Gastrocnemius medialis (tissue), 4 donors: ENCODE results near the gene NCR3LG1. TPM values are rescaled to one million over a fixed set of nuclear protein-coding genes. Genes with fewer than 3 reads are reported as not detected.

ENCODE experiments used
- ATAC-seq, 2 donors: fragments of 150-250 bp; one replicate each; pipeline ENCODE4 v1.9.1; 2016
- DNase-seq, 2 donors: peaks; one replicate each; pipeline ENCODE4 v3.0.0-alpha.2; 2019
- H3K27ac ChIP-seq, 4 donors: fragments of 200-600 bp; sonication (generic); 1 replicate in 1 of 4; 2 replicates in 3 of 4; pipeline ENCODE4 v1.5.1; 2016 to 2018; ENCODE audit warnings: mild to moderate bottlenecking in 2 of 4, moderate library complexity in 1 of 4
- H3K27me3 ChIP-seq, 3 donors: fragments of 200-600 bp; sonication (generic) in 2 of 3; 1 replicate in 1 of 3; 2 replicates in 2 of 3; pipeline versions ENCODE4 v1.5.1 to v1.6.0; 2016 to 2019; ENCODE audit warnings: mild to moderate bottlenecking in 1 of 3, moderate library complexity in 1 of 3
- H3K36me3 ChIP-seq, 2 donors: fragments of 200-600 bp; sonication (generic) in 1 of 2; one replicate each; pipeline ENCODE4 v1.5.1; 2017 to 2018
- H3K4me1 ChIP-seq, 2 donors: fragments of 200-600 bp; sonication (generic) in 1 of 2; one replicate each; pipeline ENCODE4 v1.5.1; 2016 to 2017; ENCODE audit warnings: mild to moderate bottlenecking in 2 of 2
- H3K4me3 ChIP-seq, 4 donors: fragments of 200-600 bp; sonication (generic) in 3 of 4; 1 replicate in 1 of 4; 2 replicates in 3 of 4; pipeline ENCODE4 v1.5.1; 2016 to 2019; ENCODE audit warnings: mild to moderate bottlenecking in 2 of 4
- H3K9me3 ChIP-seq, 3 donors: fragments of 200-600 bp; sonication (generic) in 2 of 3; 1 replicate in 1 of 3; 2 replicates in 2 of 3; pipeline ENCODE4 v1.5.1; 2016 to 2019
- POLR2A ChIP-seq, 2 donors: fragments of 450-650 bp; IDR thresholded peaks; one replicate each; pipeline ENCODE4 v1.6.1; 2017; ENCODE audit warnings: antibody characterized with exemption in 2 of 2, mild to moderate bottlenecking in 2 of 2, moderate library complexity in 2 of 2
- in situ Hi-C, 4 donors: fragments of 200-750 bp; cut with MboI; loops; one replicate each; pipeline versions ENCODE4 v1.15.0 to v1.8.0; 2017; ENCODE audit warnings: low sequenced_read_pairs in 4 of 4
- intact Hi-C: fragments of 100-400 bp; cut with DNase I; formaldehyde crosslinking; loops from one replicate; pipeline ENCODE4 v1.15.1; 2023; ENCODE audit warnings: low total_unique reads
- total RNA-seq, 4 donors: library from RNA; depleted of rRNA; stranded (reverse); fragments of >200 nt; gene quantifications; one replicate each; pipeline versions ENCODE4 v1.1.0 to v1.2.3, GENCODE V29; 2016
- TF ChIP-seq, protein P1 (sequence below), 5 experiments: fragments of 450-650 bp in 3 of 5; fragments of 200-600 bp in 2 of 5; sonication (generic) in 2 of 5; IDR thresholded peaks in 4 of 5; conservative IDR thresholded peaks in 1 of 5; 1 replicate in 4 of 5; 2 replicates in 1 of 5; pipeline ENCODE4 v1.5.1; 2016 to 2019; ENCODE audit warnings: antibody characterized with exemption in 5 of 5, mild to moderate bottlenecking in 3 of 5, moderate library complexity in 3 of 5

The NCR3LG1 gene
- total RNA-seq, 4 donors from 2014 or later, result 0.07 to 0.95 (median 0.38) TPM

DNA sequence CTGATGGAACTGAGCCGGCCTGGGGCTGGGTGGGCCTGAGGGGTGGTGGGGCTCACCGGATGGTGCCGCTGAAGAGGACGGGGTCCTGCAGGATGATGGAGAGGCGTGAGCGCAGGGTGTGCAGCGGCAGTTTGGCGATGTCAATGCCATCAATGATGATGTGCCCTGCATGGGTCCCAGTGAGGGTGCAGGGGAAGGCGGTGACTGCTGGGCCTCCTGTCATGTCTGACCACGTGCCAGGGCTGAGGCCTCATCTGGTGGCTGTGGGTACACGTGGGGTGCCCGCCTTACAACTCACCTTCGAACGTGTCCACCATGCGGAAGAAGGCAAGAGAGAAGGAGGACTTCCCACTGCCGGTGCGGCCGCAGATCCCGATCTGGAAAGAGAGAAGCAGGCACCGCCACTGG, 44.0 kb downstream of the NCR3LG1 start:
- no peaks in the 10 kb centered on the region for H3K9me3 ChIP-seq
- H3K36me3 ChIP-seq, result no peaks in the 10 kb centered on the region
- in situ Hi-C loops (loop anchor here in 2 of 4 donors (25.0 kb wide), 2 partner anchors 292 to 317 kb away; partner anchors contain the start of gene MYOD1 (in 1 of the 2)), intact Hi-C loops (no loop called here)
- no peak for ATAC-seq
- DNase-seq, result no peak
- peaks cover under 1 to 2% of the 10 kb centered on the region in 2 donors for H3K4me1 ChIP-seq
- no peak overlapping the region for H3K4me3 ChIP-seq
- no peak for TF ChIP-seq POLR2A (IDR thresholded peaks at IDR 0.05)
- TF ChIP-seq, protein P1, sequence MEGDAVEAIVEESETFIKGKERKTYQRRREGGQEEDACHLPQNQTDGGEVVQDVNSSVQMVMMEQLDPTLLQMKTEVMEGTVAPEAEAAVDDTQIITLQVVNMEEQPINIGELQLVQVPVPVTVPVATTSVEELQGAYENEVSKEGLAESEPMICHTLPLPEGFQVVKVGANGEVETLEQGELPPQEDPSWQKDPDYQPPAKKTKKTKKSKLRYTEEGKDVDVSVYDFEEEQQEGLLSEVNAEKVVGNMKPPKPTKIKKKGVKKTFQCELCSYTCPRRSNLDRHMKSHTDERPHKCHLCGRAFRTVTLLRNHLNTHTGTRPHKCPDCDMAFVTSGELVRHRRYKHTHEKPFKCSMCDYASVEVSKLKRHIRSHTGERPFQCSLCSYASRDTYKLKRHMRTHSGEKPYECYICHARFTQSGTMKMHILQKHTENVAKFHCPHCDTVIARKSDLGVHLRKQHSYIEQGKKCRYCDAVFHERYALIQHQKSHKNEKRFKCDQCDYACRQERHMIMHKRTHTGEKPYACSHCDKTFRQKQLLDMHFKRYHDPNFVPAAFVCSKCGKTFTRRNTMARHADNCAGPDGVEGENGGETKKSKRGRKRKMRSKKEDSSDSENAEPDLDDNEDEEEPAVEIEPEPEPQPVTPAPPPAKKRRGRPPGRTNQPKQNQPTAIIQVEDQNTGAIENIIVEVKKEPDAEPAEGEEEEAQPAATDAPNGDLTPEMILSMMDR (IDR thresholded peaks at IDR 0.05 in 4 of 5, conservative IDR thresholded peaks at IDR 0.05 in 1 of 5), result no peak
- H3K27ac ChIP-seq, result no peak overlapping the region
- H3K27me3 ChIP-seq, result no peaks in the 10 kb centered on the region

DNA sequence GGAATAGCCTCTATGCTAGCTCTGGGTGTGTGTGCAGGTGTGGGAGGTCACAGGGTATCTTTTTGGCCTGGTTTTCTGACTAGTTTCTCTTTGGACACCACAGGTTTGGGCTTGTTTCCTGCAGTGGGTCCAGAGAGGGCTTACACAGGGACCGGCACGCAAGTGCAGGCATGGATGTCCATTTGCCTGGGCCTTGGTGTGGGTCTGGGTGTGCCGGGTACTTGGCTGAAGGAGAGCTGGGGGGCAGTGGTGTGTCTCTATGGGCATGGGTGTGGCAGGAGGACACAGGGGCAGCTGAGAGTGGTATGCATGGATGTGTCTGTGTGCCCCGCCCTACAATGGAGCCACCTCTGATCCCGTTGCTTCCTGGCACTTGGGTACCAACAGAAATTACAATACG, 44.4 kb downstream of the NCR3LG1 start:
- Histone ChIP-seq H3K36me3 (no peaks in the 10 kb centered on the region), H3K27ac (no peak overlapping the region), H3K27me3 (no peaks in the 10 kb centered on the region), H3K9me3 (no peaks in the 10 kb centered on the region), H3K4me3 (no peak overlapping the region), H3K4me1 (peaks cover 4 to 6% of the 10 kb centered on the region in 2 donors)
- in situ Hi-C loops, result loop anchor here in 2 of 4 donors (25.0 kb wide), 2 partner anchors 291 to 316 kb away; partner anchors contain the start of gene MYOD1 (in 1 of the 2)
- TF ChIP-seq, protein P1 (IDR thresholded peaks at IDR 0.05 in 4 of 5, conservative IDR thresholded peaks at IDR 0.05 in 1 of 5), result no peak
- no peak for TF ChIP-seq POLR2A (IDR thresholded peaks at IDR 0.05)
- no peak for DNase-seq
- intact Hi-C loops, result no loop called here
- ATAC-seq, result no peak

DNA sequence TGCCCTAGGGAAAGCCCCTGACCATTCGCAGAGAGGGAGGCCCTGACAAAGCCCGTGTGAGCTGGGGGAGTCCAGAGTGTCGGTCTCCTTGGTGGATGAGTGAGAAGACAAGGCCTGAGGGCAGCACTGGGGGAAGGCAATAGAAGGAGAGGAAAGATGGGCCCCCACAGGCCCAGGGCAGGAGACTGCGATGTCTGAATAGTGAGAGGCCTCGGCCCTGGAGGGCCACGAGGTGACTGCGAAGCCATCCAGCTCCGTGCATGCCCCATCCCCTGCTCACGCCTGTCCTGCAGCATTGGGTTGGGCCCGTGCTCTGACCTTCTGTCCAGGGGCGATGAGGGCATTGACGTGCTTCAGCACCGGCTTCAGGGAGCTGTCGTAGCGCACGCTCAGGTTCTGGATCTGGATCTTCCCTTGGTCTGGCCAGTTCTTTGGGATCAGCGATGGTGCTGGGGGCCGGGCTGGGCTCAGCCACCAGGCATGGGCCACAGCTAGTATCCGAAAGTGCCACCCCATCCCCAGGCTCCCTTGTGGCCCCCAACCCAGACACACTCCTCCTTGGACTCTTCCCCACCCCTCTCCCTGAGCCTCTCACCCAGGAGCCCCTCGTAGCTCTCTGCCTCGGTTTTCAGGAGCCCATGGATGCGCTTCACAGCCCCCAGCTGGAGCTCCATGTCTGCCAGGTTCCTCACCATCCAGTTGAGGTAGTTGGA, 45.2 kb downstream of the NCR3LG1 start:
- intact Hi-C loops, result no loop called here
- Histone ChIP-seq H3K27me3 (no peaks in the 10 kb centered on the region), H3K4me3 (no peak overlapping the region), H3K27ac (no peak overlapping the region), H3K4me1 (peaks cover 12 to 14% of the 10 kb centered on the region in 2 donors), H3K9me3 (no peaks in the 10 kb centered on the region), H3K36me3 (no peaks in the 10 kb centered on the region)
- in situ Hi-C loops, result loop anchor here in 2 of 4 donors (25.0 kb wide), 2 partner anchors 291 to 316 kb away; partner anchors contain the start of gene MYOD1 (in 1 of the 2)
- ATAC-seq (no peak), DNase-seq (no peak)
- TF ChIP-seq, protein P1 (IDR thresholded peaks at IDR 0.05 in 4 of 5, conservative IDR thresholded peaks at IDR 0.05 in 1 of 5), result no peak
- no peak for TF ChIP-seq POLR2A (IDR thresholded peaks at IDR 0.05)

DNA sequence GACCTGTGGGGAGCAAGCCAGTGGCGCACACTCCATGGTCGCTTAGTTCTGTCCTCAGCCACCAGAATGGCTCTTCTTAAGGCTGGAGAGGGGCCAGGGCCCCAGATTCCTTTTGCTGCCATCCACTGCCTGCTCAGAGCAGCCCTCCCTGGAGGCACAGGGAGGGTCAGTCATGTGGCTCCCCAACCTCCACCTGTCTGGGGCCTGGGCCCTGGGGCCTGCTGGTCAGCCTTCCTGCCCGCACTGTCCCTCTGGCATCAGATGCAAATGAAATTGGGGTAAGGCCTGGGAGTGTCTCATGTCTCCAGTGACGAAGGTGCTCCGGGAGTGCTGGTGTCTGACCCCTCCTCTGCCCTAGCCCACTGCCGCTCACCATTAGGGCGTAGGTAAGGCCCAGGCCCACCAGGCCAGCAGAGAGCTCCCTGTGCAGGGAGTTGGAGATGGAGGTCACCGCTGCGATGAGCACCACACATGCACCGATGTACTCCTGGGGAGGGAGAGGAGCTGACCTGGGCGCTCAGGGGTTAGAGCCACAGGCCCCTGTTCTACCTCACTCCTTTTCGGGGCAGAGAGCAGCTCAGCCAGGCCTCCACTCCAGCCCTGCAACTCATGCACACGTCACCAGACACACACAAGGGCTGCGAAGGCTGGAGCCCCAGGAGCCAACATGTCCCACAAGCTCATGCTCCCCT, 45.9 kb downstream of the NCR3LG1 start:
- ATAC-seq (no peak), DNase-seq (no peak)
- Histone ChIP-seq H3K9me3 (no peaks in the 10 kb centered on the region), H3K4me3 (no peak overlapping the region), H3K27me3 (no peaks in the 10 kb centered on the region), H3K36me3 (no peaks in the 10 kb centered on the region), H3K4me1 (peaks cover 19 to 21% of the 10 kb centered on the region in 2 donors), H3K27ac (no peak overlapping the region)
- in situ Hi-C loops, result loop anchor here in 2 of 4 donors (25.0 kb wide), 2 partner anchors 290 to 315 kb away; partner anchors contain the start of gene MYOD1 (in 1 of the 2)
- TF ChIP-seq, protein P1 (IDR thresholded peaks at IDR 0.05 in 4 of 5, conservative IDR thresholded peaks at IDR 0.05 in 1 of 5), result no peak
- no peak for TF ChIP-seq POLR2A (IDR thresholded peaks at IDR 0.05)
- intact Hi-C loops, result no loop called here
